Sigmoid colon (tissue), 7 donors: Measurements from ENCODE around the gene ANTXR2. TPM values are rescaled to one million over a fixed set of nuclear protein-coding genes. Genes with fewer than 3 reads are reported as not detected.

Source experiments
- DNase-seq: peaks from one replicate; pipeline ENCODE4 v3.0.0-alpha.2; 2019
- H3K27ac ChIP-seq, 4 donors: fragments of 200-600 bp; sonication (generic); one replicate each; pipeline ENCODE4 v1.5.1; 2016 to 2019; ENCODE audit warnings: mild to moderate bottlenecking in 1 of 4
- H3K27me3 ChIP-seq, 3 donors: fragments of 200-600 bp; sonication (generic); one replicate each; pipeline ENCODE4 v1.5.1; 2019; ENCODE audit warnings: mild to moderate bottlenecking in 1 of 3
- H3K36me3 ChIP-seq, 4 donors: fragments of 200-600 bp; sonication (generic); one replicate each; pipeline ENCODE4 v1.5.1; 2016 to 2019
- H3K4me1 ChIP-seq, 4 donors: fragments of 200-600 bp; sonication (generic); one replicate each; pipeline ENCODE4 v1.5.1; 2017 to 2019
- H3K4me3 ChIP-seq, 4 donors: fragments of 200-600 bp; sonication (generic); one replicate each; pipeline ENCODE4 v1.5.1; 2017 to 2019; ENCODE audit warnings: mild to moderate bottlenecking in 2 of 4, moderate library complexity in 1 of 4
- H3K9me3 ChIP-seq, 4 donors: fragments of 200-600 bp in 3 of 4; sonication (generic) in 3 of 4; one replicate each; pipeline versions ENCODE4 v1.5.1 to v1.6.1; 2013 to 2019
- CTCF ChIP-seq, 4 experiments: fragments of 450-650 bp in 3 of 4; fragments of 200-600 bp in 1 of 4; IDR thresholded peaks; one replicate each; pipeline ENCODE4 v1.5.1; 2016 to 2019; ENCODE audit warnings: antibody characterized with exemption in 4 of 4, mild to moderate bottlenecking in 3 of 4, moderate library complexity in 2 of 4
- EP300 ChIP-seq, 4 donors: sonication (generic); formaldehyde crosslinking; IDR thresholded peaks; one replicate each; pipeline ENCODE4 v1.6.1; 2017; ENCODE audit warnings: antibody characterized with exemption in 4 of 4
- POLR2A ChIP-seq, 2 donors: fragments of 450-650 bp; IDR thresholded peaks; one replicate each; pipeline ENCODE4 v1.6.1; 2016; ENCODE audit warnings: antibody characterized with exemption in 2 of 2, mild to moderate bottlenecking in 2 of 2, moderate library complexity in 2 of 2
- POLR2AphosphoS5 ChIP-seq, 4 donors: sonication (generic); formaldehyde crosslinking; IDR thresholded peaks; one replicate each; pipeline ENCODE4 v1.6.1; 2017; ENCODE audit warnings: antibody characterized with exemption in 4 of 4
- WGBS, 2 donors: extraction: QIAGEN DNeasy Blood & Tissue Kit; methylation state at CpG; one replicate each; pipeline ENCODE4 v1.1.7; 2013; 5-methylcytosine and 5-hydroxymethylcytosine counted together
- intact Hi-C: fragments of 100-400 bp; cut with DNase I; formaldehyde crosslinking; loops from one replicate; pipeline ENCODE4 v1.15.1; 2023
- polyA plus RNA-seq, 3 donors: library from polyadenylated mRNA; stranded (reverse); fragments of 200-250 nt; gene quantifications; one replicate each; pipeline ENCODE4 v1.2.3, GENCODE V29; 2013
- total RNA-seq, 4 donors: library from RNA; depleted of rRNA; stranded (reverse); fragments of >200 nt; gene quantifications; one replicate each; pipeline ENCODE4 v1.1.0, GENCODE V29; 2016
- donor health status: healthy with polysubstance abuse.
- donor health status: Bipolar disorder and iron deficiency.
- donor health status: healthy.

The ANTXR2 gene
- total and polyA plus RNA-seq, 7 donors = 11.4 to 237 (median 170) TPM

DNA sequence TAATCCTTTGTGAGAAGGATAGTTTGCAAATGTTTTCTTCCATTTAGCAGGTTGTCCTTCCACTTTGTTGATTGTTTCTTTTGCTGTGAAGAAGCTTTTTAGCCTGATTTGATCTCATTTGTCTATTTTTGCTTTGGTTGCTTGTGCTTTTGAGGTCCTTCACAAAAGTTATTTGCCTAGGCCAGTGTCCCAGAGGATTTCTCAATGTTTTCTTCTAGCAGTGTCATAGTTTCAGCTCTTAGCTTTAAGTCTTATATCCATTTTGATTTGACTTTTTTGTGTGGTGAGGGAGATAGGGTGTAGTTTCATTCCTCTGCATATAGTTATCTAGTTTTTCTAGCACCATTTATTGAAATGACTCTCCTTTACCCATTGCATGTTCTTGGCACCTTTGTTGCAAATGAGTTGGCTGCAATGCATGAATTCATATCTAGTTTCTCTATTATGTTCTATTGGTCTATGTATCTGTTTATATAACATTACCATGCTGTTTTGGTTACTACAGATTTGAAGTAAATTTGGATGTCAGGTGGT, 41.8 kb upstream of the ANTXR2 start:
- no peak for DNase-seq

DNA sequence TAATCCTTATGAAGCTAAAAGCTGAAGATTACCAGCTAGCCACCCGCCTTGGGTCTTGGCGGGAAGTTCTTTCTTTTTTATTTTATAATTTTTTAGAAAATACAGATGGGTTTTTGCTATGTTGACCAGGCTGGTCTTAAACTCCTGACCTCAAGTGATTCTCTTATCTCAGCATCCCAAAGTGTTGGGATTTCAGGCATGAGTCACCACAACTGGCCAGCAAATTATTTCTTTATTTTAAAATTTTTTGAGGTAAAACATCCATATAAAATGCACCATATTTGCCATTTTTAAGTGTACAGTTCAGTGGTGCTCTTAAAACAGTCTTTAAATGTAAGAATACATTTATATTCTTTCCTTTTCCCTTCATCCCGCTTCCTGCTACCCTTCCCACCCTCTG, 40.6 kb upstream of the ANTXR2 start:
- Histone ChIP-seq H3K4me3 (no peak overlapping the region), H3K27me3 (no peaks in the 10 kb centered on the region), H3K9me3 (peaks cover 0 to 7% (median 0%) of the 10 kb centered on the region in 4 donors), H3K36me3 (no peaks in the 10 kb centered on the region), H3K4me1 (no peaks in the 10 kb centered on the region), H3K27ac (no peak overlapping the region)
- no peak for TF ChIP-seq POLR2A (IDR thresholded peaks at IDR 0.05)
- no peak for TF ChIP-seq CTCF (IDR thresholded peaks at IDR 0.05)
- TF ChIP-seq POLR2AphosphoS5 (IDR thresholded peaks at IDR 0.05) = no peak
- no peak for TF ChIP-seq EP300 (IDR thresholded peaks at IDR 0.05)
- no peak for DNase-seq
- WGBS, 2 donors = 92 to 97% methylated on average over 3 of the region's 3 CpGs
- intact Hi-C loops = no loop called here

More for the DNA sequence above, 41.8 kb upstream of the ANTXR2 start:
- H3K36me3 ChIP-seq = no peaks in the 10 kb centered on the region
- no peak overlapping the region for H3K27ac ChIP-seq
- H3K4me3 ChIP-seq = no peak overlapping the region
- intact Hi-C loops = no loop called here
- TF ChIP-seq CTCF (IDR thresholded peaks at IDR 0.05) (no peak), POLR2A (IDR thresholded peaks at IDR 0.05) (no peak)
- H3K27me3 ChIP-seq = no peaks in the 10 kb centered on the region
- H3K9me3 ChIP-seq = peaks cover 0 to 7% (median 0%) of the 10 kb centered on the region in 4 donors
- no peaks in the 10 kb centered on the region for H3K4me1 ChIP-seq

DNA sequence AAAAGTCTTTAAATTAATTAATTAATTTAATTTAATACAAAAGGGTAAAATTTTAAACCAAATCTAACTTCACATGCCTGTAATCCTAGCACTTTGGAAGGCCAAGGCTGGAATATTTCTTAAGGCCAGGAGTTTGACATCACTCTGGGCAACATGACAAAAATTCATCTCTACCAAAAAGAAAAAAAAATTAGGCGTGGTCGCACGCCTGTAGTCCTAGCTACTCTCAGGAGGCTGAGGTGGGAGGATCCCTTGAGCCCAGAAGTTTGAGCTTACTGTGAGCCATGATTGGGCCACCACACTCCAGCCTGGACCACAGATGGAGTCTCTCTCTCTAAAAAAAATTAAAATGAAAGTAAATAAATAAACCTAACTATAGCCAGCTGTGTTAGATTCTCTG, 39.2 kb upstream of the ANTXR2 start:
- intact Hi-C loops = no loop called here
- H3K4me1 ChIP-seq = no peaks in the 10 kb centered on the region
- H3K36me3 ChIP-seq = no peaks in the 10 kb centered on the region
- H3K9me3 ChIP-seq = peaks cover 0 to 9% (median 0%) of the 10 kb centered on the region in 4 donors
- peak; percentile 72 for DNase-seq
- no peaks in the 10 kb centered on the region for H3K27me3 ChIP-seq
- 67 to 82% methylated on average over 3 of the region's 3 CpGs for WGBS, 2 donors
- no peak overlapping the region for H3K4me3 ChIP-seq
- TF ChIP-seq EP300 (IDR thresholded peaks at IDR 0.05) = no peak
- TF ChIP-seq POLR2A (IDR thresholded peaks at IDR 0.05) = no peak
- TF ChIP-seq POLR2AphosphoS5 (IDR thresholded peaks at IDR 0.05) = no peak
- no peak for TF ChIP-seq CTCF (IDR thresholded peaks at IDR 0.05)
- H3K27ac ChIP-seq = peak overlapping the region in 1 of 4 donors; percentile 47

GRCh38 chr4:80111276-80111675, 38.2 kb upstream of the ANTXR2 start:
- no peaks in the 10 kb centered on the region for H3K36me3 ChIP-seq
- no peak for DNase-seq
- TF ChIP-seq POLR2AphosphoS5 (IDR thresholded peaks at IDR 0.05) = no peak
- no peak for TF ChIP-seq POLR2A (IDR thresholded peaks at IDR 0.05)
- no peak for TF ChIP-seq EP300 (IDR thresholded peaks at IDR 0.05)
- TF ChIP-seq CTCF (IDR thresholded peaks at IDR 0.05) = no peak
- H3K4me3 ChIP-seq = no peak overlapping the region
- peaks cover 0 to 9% (median 0%) of the 10 kb centered on the region in 4 donors for H3K9me3 ChIP-seq
- H3K4me1 ChIP-seq = no peaks in the 10 kb centered on the region
- H3K27ac ChIP-seq = no peak overlapping the region
- no peaks in the 10 kb centered on the region for H3K27me3 ChIP-seq
- intact Hi-C loops = no loop called here

- Histone ChIP-seq H3K9me3 (peaks cover 0 to 9% (median 0%) of the 10 kb centered on the region in 4 donors), H3K27ac (no peak overlapping the region), H3K36me3 (no peaks in the 10 kb centered on the region), H3K4me3 (no peak overlapping the region), H3K4me1 (no peaks in the 10 kb centered on the region), H3K27me3 (no peaks in the 10 kb centered on the region)
- no peak for DNase-seq
- WGBS, 2 donors = 99% methylated on average over 1 of the region's 1 CpG
- no peak for TF ChIP-seq POLR2AphosphoS5 (IDR thresholded peaks at IDR 0.05)
- no peak for TF ChIP-seq POLR2A (IDR thresholded peaks at IDR 0.05)
- no peak for TF ChIP-seq CTCF (IDR thresholded peaks at IDR 0.05)
- TF ChIP-seq EP300 (IDR thresholded peaks at IDR 0.05) = no peak
- intact Hi-C loops = no loop called here
Observed at GRCh38 chr4:80107374-80107773, 34.3 kb upstream of the ANTXR2 start.
